GM18873 (cell line): Measurements from ENCODE around the gene PELI1.
"Not testable (repeated sequence)": the region's sequence is repeated elsewhere in the genome, so short reads cannot be mapped to it uniquely, and the experiment has no call there.

ENCODE experiments used
- ATAC-seq: cut with Tn5 transposase; IDR thresholded peaks from one replicate; pipeline ENCODE4 v1.9.1; 2021; ENCODE audit warnings: mild to moderate bottlenecking, moderate library complexity, moderate number of reproducible peaks; ENCODE audit not compliant: unreplicated experiment, low FRiP score

The PELI1 gene

DNA sequence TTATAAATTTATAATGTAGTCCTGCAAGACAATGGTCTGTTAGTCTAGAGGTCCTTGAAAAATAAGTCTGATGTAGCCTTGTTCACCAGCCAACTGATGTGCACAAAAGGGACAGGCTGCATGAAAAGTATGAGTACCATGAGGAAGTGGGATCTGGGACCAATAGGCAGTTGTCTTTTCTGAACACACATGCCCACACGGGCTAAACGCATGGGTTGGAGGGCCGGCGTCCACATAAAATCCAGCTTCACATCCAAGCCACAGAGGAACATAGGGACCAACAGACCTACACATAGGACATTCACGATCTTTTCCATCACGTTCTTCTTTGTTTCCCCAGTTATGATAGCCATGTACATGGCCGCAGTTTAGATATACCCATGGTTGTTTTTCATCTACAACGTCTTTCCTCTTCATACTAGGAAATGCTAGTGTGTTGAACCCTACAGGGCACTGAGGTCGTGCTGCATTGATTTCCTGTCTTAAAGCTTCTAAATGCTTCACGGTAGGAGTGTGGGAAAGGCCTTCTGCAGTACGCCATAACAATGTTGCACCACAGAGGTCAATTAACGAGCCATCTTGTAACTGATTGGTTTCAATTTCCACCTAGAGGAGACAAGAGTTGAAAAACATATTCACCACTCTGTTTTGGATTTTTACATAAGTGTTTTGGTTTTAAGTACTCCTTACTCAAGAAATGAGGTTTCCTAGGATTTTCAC is 49.4 kb downstream of the PELI1 start:
- ATAC-seq: no peak

DNA sequence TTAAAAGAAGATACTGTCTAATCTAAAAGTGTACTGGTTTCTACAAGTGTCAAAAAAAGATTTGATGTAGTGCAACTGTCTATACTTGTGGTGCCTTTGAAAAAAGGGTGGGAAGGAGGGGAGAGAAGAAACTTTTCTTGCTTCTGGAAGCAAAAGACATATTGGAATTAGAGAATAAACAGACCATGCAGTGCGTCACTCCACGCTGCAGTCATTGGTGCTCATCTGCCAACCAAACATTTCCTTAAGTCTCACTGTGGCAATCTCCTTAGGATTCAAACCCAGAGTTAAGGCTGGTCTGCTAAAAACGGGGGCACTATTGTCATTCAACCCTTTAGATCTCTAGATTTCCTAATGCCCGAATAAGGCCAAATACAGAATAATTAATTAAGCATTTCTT is 50.9 kb downstream of the PELI1 start:
- no peak for ATAC-seq

DNA sequence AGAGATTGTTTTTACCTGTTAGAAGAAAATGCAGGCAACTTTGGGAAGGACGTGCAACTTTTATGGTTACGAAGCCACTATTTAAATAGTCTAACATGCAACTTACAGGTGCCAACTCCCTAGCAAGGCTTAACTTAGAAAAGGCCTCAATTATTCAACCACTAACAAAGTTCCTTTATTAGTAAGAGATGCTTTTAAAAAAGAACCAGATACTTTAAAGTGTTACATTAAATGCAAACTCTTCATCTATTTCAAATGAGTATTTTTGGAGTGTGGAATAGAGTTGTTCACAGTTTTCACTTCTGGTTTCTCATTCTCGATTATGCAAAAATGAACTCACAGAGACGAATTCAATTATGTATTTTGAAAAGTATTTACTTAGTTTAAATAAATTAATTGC is 51.7 kb downstream of the PELI1 start:
- ATAC-seq: peak; percentile 59

DNA sequence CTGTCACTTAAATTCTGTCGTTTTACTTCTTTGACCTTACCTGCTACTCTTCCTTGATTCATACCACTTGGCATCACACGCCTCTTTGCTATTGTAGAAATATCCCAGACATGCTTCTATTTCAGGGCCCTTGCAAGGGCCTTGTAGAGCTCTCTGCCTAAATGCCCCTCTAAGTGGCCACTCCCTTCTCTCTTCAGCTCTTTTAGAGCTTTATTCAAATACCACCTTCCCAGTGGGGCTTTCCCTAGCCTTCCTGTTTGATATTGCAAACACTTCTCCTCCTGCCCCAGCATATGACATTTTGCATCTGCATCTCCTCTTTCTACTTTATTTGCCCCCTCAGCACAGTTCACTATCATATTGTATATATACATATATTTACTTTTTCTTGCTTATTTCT is 54.0 kb downstream of the PELI1 start:
- ATAC-seq: no peak

DNA sequence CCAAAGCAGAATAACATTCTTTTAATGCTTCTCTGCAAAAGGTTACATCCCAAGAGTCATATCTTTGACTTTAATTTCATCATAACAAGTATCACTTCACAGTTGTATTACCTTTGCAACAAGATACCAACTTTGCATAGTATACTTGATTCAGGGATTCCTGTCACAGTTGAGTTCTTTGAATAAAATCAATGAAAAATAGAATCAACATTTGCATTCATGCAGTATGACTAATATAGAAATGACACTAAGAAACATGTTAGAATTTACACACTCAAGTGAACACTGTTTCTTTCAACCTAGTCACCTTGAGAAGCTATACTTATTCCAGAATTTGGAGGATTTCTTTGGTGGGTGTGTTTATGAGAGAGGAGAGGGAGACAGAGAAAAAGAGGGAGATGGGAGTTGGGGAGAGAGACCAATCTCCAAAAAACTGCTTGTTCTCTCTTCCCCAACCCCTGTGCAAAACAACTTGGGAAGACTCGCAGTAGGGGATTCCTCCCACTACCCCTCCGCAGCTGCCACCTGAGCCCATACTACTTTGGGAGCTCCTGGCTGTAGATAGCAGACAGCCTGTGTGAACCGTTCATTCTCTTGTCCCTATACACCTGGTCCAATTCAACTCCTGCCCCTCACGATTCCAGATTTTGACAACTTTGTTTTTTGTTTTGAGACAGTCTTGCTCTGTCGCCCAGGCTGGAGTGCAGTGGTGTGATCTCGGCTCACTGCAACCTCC is 57.7 kb downstream of the PELI1 start:
- no peak for ATAC-seq

DNA sequence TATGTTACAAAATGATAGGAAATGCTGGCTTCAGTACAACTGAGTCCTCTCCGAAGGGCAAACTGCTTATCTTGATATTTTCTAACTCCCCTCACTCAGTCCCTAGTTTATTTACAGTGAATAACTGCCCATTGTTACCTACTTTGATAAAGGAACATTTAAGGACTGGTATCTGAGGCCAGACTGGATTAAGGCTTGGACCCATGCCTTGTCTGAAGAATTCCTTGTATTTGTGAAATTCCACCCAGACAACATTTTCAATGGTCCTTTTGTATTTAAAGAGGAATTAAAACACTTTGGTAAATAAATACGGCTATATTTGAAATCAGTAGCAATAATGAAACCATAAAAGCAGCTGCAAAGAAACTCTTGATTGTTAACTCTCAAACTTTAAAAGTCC is 58.3 kb downstream of the PELI1 start:
- ATAC-seq: no peak

DNA sequence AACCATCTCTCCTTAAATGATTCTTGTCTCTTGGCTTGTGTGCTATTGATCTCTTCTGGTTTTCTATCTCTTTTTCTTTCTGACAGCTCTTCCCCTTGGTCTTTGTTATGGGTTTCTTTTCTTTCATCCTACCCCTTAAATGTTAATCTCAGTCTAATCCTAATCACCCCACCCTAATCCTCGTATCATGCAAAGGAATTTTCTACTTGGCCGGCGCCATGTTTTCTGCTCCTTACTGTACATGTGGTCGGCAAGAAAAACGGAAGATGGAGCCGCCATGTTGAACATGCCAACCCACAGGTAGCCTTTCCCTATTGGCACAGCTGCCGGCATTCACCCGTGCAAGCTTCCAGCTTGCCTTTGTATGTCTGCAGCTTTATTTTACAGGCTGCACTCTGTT is 63.2 kb downstream of the PELI1 start:
- ATAC-seq: no peak

DNA sequence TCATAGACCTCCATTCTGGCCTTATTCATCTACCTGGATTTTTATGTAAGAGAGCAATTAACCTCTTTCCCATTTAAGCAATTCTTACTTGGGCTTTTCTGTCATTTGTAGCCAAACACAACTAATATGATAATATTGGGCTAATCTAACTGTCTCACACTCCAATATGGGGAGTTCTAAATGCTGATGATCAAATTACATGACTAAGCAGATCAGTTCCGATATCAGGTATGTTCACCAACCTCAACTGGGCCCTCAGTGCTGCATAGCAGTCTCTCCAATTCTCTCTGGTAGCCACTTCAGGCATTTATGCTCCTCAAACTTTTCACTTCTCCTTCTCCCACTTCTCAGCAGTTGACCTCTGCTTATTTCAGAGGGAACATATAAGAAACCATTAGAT is 64.0 kb downstream of the PELI1 start:
- ATAC-seq: no peak

DNA sequence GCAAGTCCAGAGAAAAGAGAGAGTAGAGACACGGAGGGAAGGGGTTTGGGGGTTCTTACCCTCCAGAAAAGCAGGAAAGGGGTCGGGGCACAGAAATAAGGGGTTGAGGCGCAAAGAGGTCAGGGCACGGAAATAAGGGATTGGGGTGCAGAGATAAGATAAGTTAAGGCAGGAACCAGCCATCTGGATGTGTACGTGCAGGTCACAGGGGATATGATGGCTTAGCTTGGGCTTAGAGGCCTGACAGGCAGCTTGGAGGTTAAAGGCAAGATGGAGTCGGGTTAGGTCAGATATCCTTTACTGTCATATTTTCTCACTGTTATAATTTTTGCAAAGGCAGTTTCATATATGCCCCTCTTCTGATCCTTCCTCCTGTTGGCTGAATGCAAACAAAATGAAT is 64.5 kb downstream of the PELI1 start:
- not testable (repeated sequence) for ATAC-seq

DNA sequence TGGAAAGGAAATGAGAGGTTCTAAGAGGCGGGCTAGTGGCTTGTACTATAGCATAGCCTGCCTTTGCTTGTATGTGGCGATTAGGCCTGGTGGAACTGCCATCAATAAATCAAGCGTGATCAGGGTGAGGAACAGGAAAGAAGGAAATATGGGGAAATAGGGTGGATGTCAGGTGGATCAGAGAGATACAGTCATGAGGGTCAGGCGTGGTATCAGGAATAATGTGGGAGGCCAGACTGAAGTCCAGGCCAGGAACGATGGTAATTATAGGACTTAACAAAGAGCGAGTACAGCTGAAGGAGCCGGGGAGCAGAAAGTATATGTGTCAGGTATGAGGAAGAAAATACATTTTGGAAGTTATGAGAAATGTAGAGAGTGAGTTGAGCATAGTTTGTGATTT is 67.4 kb downstream of the PELI1 start:
- not testable (repeated sequence) for ATAC-seq

DNA sequence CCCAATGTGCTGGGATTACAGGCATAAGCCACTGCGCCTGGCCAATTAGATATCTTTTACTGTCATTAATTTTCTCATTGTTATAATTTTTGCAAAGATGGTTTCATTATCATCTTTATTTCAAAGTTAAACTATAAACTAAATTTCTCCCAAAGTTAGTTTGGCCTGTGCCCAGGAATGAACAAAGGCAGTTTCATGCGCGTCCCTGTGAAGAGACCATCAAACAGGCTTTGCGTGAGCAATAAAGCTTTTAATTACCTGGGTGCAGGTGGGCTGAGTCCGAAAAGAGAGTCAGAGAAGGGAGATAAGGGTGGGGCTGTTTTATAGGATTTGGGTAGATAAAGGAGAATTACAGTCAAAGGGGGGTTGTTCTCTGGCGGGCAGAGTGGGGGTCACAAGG is 69.6 kb downstream of the PELI1 start:
- ATAC-seq: not testable (repeated sequence)

DNA sequence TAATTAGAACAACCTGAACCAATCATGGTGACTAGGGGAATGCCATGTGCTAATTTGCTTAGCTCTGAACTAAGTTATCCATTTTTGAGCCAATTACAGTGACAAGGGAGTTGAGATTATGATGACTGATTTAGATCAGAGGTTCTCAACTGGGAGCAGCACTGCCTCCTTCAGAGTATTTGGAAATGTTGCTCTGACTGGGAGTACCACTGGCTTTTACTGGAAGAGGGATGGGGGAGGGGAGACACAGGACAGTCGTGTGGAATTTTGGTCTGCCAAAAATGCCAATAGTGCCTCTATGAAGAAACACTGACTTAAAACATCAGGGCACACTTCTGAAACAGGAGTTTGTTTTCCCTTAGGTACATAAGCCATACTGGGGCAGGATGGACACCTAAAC is 76.9 kb downstream of the PELI1 start:
- no peak for ATAC-seq

DNA sequence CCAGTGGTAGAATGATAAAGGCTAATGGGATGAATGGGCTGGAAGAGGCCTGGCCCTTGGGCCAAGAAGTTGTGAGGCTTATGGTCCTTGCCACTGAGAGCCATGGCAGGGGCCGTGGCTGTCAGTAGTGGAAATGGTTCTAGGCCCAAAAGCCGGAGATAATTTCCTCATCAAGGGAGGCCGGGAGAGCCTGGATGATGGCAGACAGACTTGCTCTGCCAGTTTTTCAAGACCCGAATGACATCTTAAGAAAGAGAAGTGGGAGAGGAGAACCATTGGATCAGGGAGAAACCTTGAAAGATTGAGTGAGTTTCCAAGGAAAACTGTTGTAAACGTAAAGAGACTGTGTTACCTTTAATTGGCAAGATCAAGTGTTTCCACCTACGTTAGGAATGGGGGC is 78.7 kb downstream of the PELI1 start:
- no peak for ATAC-seq

DNA sequence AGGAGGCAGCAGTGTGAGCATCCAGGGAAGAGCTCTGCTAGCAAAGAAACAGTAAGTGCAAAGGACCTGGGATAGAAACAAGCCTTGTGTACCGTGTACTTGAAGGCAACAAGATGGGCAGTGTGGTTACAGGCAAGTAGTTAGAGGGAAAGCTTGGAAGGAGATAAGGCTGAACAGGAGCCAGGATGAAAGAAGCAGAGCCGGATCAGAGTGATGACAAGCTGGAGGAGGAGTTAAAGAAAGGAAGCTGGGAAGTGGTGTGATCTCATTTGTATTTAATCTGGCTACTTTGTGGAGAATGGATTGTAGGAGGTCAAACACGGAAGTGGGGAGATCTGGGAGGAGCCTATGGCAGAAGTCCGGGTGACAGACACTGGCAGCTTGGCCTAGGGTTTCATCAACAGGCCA is 80.3 kb downstream of the PELI1 start:
- ATAC-seq: no peak

DNA sequence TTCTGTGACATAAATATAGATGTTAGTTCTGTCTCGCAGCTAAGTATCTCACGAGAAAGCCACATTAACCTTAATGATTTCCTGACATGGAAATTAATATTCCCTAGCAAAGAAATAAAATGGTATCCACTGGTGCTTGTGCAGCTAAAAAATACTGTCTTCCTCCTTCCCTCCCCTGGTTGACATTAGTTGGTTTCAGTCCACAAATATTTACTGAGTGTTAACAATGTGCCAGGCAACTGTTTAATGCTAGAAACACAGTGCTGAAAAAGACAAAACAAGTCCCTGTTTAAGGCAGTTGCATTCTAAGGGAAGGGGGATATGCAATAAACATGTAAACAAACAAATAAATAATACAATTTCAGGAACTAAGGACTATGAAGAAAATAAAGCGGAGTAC is 80.8 kb downstream of the PELI1 start:
- ATAC-seq: no peak

DNA sequence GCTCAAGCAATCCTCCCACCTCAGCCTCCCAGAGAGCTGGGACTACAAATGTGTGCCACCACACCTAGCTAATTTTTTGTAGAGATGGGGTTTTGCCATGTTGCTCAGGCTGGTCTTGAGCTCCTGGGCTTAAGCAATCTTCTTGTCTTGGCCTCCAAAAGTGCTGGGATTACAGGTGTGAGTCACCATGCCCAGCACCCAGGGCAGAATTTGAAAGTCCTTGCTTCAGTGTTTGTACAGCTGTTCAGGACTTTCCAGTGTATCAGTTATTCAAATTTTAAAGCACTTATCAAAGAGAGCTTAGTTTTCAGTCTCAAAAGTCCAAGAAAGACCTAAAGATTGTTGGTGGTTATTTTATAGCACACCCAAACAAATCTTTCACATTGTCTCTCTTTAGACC is 81.4 kb downstream of the PELI1 start:
- no peak for ATAC-seq

DNA sequence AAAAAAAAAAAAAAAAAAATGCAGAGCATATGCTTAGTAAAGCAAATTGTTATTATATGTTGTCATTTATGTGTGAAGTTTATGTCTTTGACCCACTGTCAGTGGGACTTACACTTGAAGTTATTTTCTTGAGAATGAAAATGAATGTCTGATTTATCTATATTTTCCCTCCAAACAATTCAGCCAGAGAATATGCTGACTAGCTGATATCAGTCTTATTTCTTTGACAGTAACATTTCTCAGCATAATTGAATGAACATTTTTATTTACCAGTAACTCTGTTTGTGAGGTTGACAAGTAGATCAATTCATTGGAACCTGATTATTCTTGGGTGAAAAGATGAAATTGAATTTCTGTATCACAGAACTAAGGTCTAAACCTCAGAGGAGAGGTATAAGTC is 85.0 kb downstream of the PELI1 start:
- no peak for ATAC-seq

DNA sequence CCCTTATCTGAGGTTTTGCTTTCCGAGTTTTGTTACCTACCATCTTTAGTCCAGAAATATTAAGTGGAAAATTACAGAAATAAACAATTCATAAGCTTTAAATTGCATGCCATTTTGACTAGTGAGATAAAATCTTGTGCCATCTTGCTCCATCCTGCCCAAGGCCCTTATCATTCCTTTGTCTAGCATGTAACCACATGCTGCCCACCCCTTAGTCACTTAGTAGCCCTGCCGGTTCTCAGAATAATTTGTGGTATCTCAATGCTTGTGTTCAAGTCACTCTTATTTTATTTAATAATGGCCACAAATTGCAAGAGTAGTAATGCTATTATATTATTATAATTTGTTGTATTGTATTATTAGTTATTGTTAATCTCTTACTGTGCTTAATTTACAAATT is 88.2 kb downstream of the PELI1 start:
- no peak for ATAC-seq

DNA sequence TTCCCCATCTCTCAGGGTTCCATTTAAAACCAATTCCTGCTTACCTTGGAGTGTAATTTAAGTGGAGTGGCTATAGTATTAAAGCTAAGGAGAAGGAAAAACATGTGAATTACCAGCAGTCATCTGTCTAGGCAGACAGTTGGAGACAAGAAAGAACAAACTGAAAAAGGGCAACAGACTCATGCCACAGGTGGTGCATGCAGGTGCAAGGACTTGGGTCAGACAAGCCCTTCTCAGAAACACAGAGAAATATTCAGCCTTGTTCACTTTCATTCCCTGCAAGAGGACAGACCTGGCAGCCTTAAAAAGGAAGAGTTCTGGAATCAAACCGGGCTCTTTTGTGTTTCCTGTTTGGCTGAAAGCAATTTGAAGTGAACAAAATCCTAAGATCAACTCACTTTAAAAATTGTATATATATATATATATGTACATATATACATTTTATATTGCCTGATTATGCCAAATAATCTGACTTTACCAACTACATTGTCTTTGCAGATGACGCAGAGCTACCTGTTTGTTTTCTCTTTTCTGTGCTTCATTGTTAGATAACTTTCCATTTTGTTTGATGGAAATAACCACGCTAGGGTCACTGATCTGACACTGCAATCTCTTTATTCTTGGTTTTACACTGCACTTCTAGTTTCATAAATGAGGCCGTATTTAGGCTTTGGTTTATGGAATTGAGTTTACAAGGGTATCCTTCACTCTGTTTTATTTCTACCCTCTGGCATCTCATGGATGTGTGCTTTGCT is 89.9 kb downstream of the PELI1 start:
- no peak for ATAC-seq

DNA sequence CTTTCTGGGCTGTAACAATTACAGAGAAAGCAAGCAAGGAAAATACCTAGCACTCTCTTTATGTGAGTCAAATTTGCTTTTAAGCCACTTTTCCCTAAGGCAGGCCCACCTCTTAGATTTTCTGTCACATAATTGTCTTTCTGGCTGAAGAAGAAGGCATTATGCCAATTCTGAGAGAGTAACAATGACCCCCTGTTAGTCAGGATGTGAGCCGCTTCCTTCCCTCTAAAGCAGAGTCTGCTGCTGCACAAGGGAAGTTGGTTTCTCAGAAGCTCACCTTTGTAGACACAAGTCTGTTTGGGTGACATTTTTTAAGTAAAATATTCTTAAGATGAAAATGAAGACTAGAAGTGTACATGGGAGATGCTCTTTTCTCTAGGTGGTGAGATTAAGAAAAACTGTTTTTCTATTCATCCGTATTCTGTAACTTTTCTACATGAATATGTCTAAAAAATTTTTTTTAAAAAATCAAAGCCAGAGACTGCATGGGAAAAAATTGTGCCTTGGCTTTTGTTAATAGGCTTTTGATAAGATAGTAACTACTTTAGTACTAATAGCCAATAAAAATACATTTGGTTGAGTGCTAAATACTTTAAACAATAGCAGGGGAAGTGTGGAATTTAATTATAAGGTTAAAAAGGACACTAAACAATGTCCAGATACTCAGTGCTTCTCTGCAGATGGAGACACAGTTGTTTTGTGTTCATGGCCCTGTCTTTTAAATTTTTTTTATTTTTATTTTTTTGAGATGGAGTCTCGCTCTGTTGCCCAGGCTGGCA is 91.6 kb downstream of the PELI1 start:
- no peak for ATAC-seq
